ENCODE measurements around the gene FER1L5. TPM values are rescaled to one million over a fixed set of nuclear protein-coding genes. Genes with fewer than 3 reads are reported as not detected.

The FER1L5 gene
- not detected in 2 replicates for total RNA-seq

- peaks cover 3% of the 10 kb centered on the region for H3K27me3 Mint-ChIP-seq (ENCODE audit: low read depth)
- H3K27ac Mint-ChIP-seq, result no peak within 1 kb of the TSS
- no peaks in the 10 kb centered on the region for H3K4me1 Mint-ChIP-seq (ENCODE audit: low read depth)
- H3K4me3 Mint-ChIP-seq (ENCODE audit: low read depth), result no peak within 1 kb of the TSS
- no peaks in the 10 kb centered on the region for H3K9me3 Mint-ChIP-seq
- DNase-seq (ENCODE audit: low spot score), result no peak
- H3K36me3 Mint-ChIP-seq (ENCODE audit: low read depth), result peaks cover under 1% of the 10 kb centered on the region
- intact Hi-C loops (cut with micrococcal nuclease), result no loop called here
Observed at GRCh38 chr2:96642564-96643360, at the start of gene FER1L5. FER1L5 (plus strand) TSS chr2:96642764; CDS start chr2:96642837, 73 bp downstream.

DNA sequence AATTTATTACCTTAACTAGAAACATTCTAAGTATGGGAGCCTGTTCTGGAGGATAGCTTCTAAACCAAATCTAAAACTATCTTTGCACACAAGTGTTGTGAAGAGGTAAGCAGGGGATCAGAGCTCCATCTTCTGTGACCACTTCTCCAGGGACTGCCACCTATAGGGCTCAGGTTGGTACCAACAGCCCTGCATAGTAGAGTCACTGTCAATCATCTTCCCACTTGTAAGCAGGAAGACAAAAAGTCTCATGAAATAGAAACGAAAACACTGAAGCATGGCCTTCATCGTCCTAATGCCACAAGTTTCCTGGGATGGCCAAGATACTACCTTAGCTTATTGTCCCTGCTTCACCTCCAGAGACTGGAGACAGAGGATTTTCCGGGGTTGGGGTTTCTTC is 48.3 kb upstream of the FER1L5 start:
- peak overlapping the region; percentile 94 for H3K27ac Mint-ChIP-seq
- H3K4me3 Mint-ChIP-seq (ENCODE audit: low read depth), result no peak overlapping the region
- no peaks in the 10 kb centered on the region for H3K27me3 Mint-ChIP-seq (ENCODE audit: low read depth)
- intact Hi-C loops (cut with micrococcal nuclease), result loop anchor here (2.0 to 10.0 kb wide), 2 partner anchors 43 to 249 kb away; no protein-coding TSS in a partner anchor
- DNase-seq (ENCODE audit: low spot score), result no peak
- H3K36me3 Mint-ChIP-seq (ENCODE audit: low read depth), result peaks cover 80% of the 10 kb centered on the region
- no peaks in the 10 kb centered on the region for H3K9me3 Mint-ChIP-seq
- peaks cover 48% of the 10 kb centered on the region for H3K4me1 Mint-ChIP-seq (ENCODE audit: low read depth)

GRCh38 chr2:96594691-96595152 is 47.8 kb upstream of the FER1L5 start:
- H3K4me1 Mint-ChIP-seq (ENCODE audit: low read depth), result peaks cover 46% of the 10 kb centered on the region
- H3K4me3 Mint-ChIP-seq (ENCODE audit: low read depth), result peak overlapping the region; percentile 15
- peak; percentile 35 for DNase-seq (ENCODE audit: low spot score)
- no peaks in the 10 kb centered on the region for H3K9me3 Mint-ChIP-seq
- intact Hi-C loops (cut with micrococcal nuclease), result loop anchor here (2.0 to 10.0 kb wide), 2 partner anchors 42 to 250 kb away; no protein-coding TSS in a partner anchor
- H3K27ac Mint-ChIP-seq, result peak overlapping the region; percentile 94
- peaks cover 80% of the 10 kb centered on the region for H3K36me3 Mint-ChIP-seq (ENCODE audit: low read depth)
- no peaks in the 10 kb centered on the region for H3K27me3 Mint-ChIP-seq (ENCODE audit: low read depth)

GRCh38 chr2:96596596-96596995 is 46.0 kb upstream of the FER1L5 start:
- Mint-ChIP-seq H3K27ac (no peak overlapping the region), H3K9me3 (no peaks in the 10 kb centered on the region), H3K4me3 (ENCODE audit: low read depth) (no peak overlapping the region), H3K4me1 (ENCODE audit: low read depth) (peaks cover 57% of the 10 kb centered on the region), H3K27me3 (ENCODE audit: low read depth) (no peaks in the 10 kb centered on the region), H3K36me3 (ENCODE audit: low read depth) (peaks cover 92% of the 10 kb centered on the region)
- DNase-seq (ENCODE audit: low spot score), result no peak
- intact Hi-C loops (cut with micrococcal nuclease), result loop anchor here (10.0 kb wide), 1 partner anchor 252 kb away; no protein-coding TSS in a partner anchor

DNA sequence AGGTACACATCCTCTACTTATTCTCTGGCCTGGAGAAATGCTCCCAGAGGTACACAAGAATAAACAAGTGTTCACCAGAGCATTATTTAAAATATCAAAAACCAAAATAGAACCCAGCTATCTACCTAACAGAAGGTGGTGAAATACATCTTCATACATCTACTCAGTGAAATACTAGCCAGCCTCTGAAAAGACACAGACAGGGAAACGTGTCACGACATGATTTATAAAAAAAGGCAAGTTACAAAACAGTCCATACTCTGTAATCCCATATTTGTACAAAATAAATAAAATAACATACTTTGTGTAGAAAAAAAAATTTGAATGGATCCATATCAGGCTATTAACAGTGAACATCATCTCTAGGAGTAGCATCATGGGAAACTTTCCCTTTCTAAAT is 42.6 kb upstream of the FER1L5 start:
- Mint-ChIP-seq H3K4me3 (ENCODE audit: low read depth) (no peak overlapping the region), H3K36me3 (ENCODE audit: low read depth) (peaks cover 85% of the 10 kb centered on the region), H3K9me3 (no peaks in the 10 kb centered on the region), H3K4me1 (ENCODE audit: low read depth) (peaks cover 39% of the 10 kb centered on the region), H3K27ac (no peak overlapping the region), H3K27me3 (ENCODE audit: low read depth) (no peaks in the 10 kb centered on the region)
- intact Hi-C loops (cut with micrococcal nuclease), result loop anchor here (2.0 to 10.0 kb wide), 4 partner anchors 63 to 277 kb away; partner anchors contain the start of genes ARID5A and CNNM3
- no peak for DNase-seq (ENCODE audit: low spot score)

DNA sequence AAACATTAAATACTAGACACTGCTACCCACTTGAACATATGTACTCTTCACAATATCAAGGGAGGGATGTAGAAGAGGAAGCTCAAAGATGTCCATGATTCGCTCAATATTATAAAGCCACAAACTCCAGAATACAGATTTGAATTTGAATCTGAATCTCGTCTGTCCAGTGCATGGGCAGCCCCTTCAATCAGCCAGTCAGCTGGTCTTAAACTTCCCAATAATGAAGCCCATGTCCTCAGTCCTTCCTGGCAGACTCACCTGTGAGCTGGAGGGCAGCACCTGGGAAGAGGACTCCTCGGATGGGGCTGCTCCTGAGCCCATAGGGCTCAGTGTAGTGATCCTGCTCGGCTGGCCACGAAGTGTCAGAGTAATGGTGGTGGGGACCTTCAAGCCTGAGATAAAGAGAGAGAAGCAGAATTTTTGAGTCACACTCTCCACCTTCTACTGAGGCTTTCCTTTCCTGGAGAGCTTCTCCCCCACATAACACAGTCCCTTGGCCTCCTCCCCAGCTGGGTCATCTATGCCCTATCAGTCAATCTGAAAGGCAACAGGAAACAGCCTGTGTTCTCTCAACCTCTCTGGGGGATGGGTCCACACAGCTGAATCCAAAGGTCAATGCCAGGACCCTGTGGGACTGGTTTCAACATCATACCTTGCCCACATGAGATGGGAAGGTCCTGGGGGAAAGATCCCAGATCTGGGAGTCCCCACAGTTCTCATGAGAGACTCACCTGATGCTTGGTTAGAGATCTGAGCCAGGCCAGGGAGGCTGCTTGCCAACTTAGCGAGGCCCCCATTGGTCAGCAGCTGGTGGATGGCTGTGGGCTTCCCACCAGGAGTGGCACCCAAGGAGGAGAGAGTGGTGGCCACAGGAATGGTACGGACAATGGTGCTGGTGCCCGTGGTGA is 40.9 kb upstream of the FER1L5 start:
- H3K27ac Mint-ChIP-seq, result peak overlapping the region; percentile 82
- H3K36me3 Mint-ChIP-seq (ENCODE audit: low read depth), result peaks cover 86% of the 10 kb centered on the region
- no peaks in the 10 kb centered on the region for H3K9me3 Mint-ChIP-seq
- intact Hi-C loops (cut with micrococcal nuclease), result loop anchor here (2.0 to 5.0 kb wide), 3 partner anchors 64 to 279 kb away; partner anchors contain the start of genes ARID5A and CNNM3
- H3K4me1 Mint-ChIP-seq (ENCODE audit: low read depth), result peaks cover 31% of the 10 kb centered on the region
- no peak for DNase-seq (ENCODE audit: low spot score)
- peak overlapping the region; percentile 51 for H3K4me3 Mint-ChIP-seq (ENCODE audit: low read depth)
- H3K27me3 Mint-ChIP-seq (ENCODE audit: low read depth), result no peaks in the 10 kb centered on the region

DNA sequence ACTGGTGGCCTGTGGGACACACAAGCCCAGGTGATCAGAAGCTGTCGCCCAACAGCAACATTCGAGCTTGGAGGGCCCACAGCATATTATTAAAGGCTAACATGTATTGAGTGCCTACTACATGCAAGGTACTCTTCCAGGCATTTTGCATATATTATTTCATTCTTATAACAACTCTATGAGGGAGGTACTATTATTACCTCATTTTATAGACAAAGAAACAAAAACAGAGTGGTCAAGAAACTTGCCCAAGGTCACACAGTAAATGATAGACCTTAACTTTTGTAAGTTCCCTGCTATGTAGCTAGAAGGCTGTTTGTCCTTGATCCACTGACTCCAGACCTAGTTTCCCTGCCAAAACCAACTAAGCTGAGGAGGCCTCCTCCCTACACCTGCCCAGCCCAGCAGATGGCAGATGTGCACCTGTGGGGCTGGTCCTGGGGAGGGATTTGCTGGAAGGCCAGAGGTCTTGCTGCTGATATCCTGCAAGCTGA is 40.2 kb upstream of the FER1L5 start:
- peaks cover 30% of the 10 kb centered on the region for H3K4me1 Mint-ChIP-seq (ENCODE audit: low read depth)
- no peak for DNase-seq (ENCODE audit: low spot score)
- H3K36me3 Mint-ChIP-seq (ENCODE audit: low read depth), result peaks cover 86% of the 10 kb centered on the region
- H3K27me3 Mint-ChIP-seq (ENCODE audit: low read depth), result no peaks in the 10 kb centered on the region
- H3K9me3 Mint-ChIP-seq, result no peaks in the 10 kb centered on the region
- intact Hi-C loops (cut with micrococcal nuclease), result loop anchor here (5.0 kb wide), 2 partner anchors 65 to 215 kb away; partner anchors contain the start of genes ARID5A and CNNM3
- no peak overlapping the region for H3K27ac Mint-ChIP-seq
- H3K4me3 Mint-ChIP-seq (ENCODE audit: low read depth), result no peak overlapping the region

DNA sequence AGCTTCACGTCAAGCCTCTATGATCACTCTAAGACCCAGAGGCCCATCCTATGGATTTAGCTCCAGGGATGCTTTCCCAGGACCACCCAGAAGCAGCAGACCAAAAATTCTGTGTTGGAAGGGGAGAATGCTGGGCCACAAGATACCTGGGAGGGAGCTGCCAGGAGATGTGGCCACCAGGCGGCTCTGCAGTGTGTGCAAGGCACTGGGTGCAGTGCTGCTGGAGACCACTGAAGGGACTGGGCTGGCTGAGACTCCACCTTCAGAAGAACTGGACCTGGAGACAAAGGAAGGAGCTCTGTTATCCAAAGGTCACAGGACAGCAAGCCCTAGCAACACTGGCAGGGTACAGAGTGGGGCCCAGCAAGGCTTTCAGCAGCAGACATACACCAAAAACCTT is 38.5 kb upstream of the FER1L5 start:
- Mint-ChIP-seq H3K4me1 (ENCODE audit: low read depth) (peaks cover 30% of the 10 kb centered on the region), H3K36me3 (ENCODE audit: low read depth) (peaks cover 89% of the 10 kb centered on the region), H3K27ac (no peak overlapping the region), H3K9me3 (no peaks in the 10 kb centered on the region), H3K4me3 (ENCODE audit: low read depth) (no peak overlapping the region), H3K27me3 (ENCODE audit: low read depth) (no peaks in the 10 kb centered on the region)
- intact Hi-C loops (cut with micrococcal nuclease), result loop anchor here (5.0 kb wide), 2 partner anchors 67 to 213 kb away; partner anchors contain the start of genes ARID5A and CNNM3
- no peak for DNase-seq (ENCODE audit: low spot score)

GRCh38 chr2:96608469-96609455 is 33.8 kb upstream of the FER1L5 start:
- H3K27ac Mint-ChIP-seq, result peak overlapping the region; percentile 38
- H3K9me3 Mint-ChIP-seq, result no peaks in the 10 kb centered on the region
- intact Hi-C loops (cut with micrococcal nuclease), result no loop called here
- no peaks in the 10 kb centered on the region for H3K27me3 Mint-ChIP-seq (ENCODE audit: low read depth)
- no peak overlapping the region for H3K4me3 Mint-ChIP-seq (ENCODE audit: low read depth)
- DNase-seq (ENCODE audit: low spot score), result no peak
- peaks cover 7% of the 10 kb centered on the region for H3K4me1 Mint-ChIP-seq (ENCODE audit: low read depth)
- peaks cover 88% of the 10 kb centered on the region for H3K36me3 Mint-ChIP-seq (ENCODE audit: low read depth)

- Mint-ChIP-seq H3K27ac (peak overlapping the region; percentile 18), H3K4me1 (ENCODE audit: low read depth) (peaks cover 30% of the 10 kb centered on the region), H3K27me3 (ENCODE audit: low read depth) (no peaks in the 10 kb centered on the region), H3K36me3 (ENCODE audit: low read depth) (peaks cover 58% of the 10 kb centered on the region), H3K9me3 (no peaks in the 10 kb centered on the region), H3K4me3 (ENCODE audit: low read depth) (no peak overlapping the region)
- no peak for DNase-seq (ENCODE audit: low spot score)
- intact Hi-C loops (cut with micrococcal nuclease), result loop anchor here (2.0 kb wide), 1 partner anchor 21 kb away; no protein-coding TSS in a partner anchor
Observed at GRCh38 chr2:96616128-96616527, 26.4 kb upstream of the FER1L5 start.

DNA sequence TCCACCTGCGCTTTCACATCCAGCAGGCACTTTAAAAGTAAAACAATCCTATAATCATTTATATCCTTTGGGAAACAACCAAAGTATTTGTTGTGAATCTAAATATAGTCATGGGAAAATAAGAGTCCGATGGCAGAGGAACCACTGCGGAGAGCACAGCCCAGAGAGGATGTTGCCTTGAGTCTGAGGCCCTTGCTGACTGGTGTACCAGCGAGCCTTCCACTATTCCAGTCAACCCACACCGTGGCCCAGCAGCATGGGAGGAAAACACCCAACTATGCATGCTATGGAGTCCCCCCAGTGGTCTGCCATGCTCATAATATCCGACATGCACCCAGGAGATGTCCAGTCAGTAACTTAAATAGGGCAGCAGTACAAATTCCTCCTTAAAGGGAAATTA is 26.0 kb upstream of the FER1L5 start:
- Mint-ChIP-seq H3K4me3 (ENCODE audit: low read depth) (no peak overlapping the region), H3K36me3 (ENCODE audit: low read depth) (peaks cover 54% of the 10 kb centered on the region), H3K27me3 (ENCODE audit: low read depth) (no peaks in the 10 kb centered on the region), H3K4me1 (ENCODE audit: low read depth) (peaks cover 30% of the 10 kb centered on the region), H3K27ac (peak overlapping the region; percentile 85), H3K9me3 (no peaks in the 10 kb centered on the region)
- no peak for DNase-seq (ENCODE audit: low spot score)
- intact Hi-C loops (cut with micrococcal nuclease), result loop anchor here (2.0 kb wide), 1 partner anchor 20 kb away; no protein-coding TSS in a partner anchor

All from activated T-helper 2 cell treated with anti-CD3 and anti-CD28 coated beads, Interferon-gamma antibody, Interleukin-2, Interleukin-4, amounts not matched to agents 10 μg/mL and 5 μg/mL and 100 μg/mL, durations not matched to agents 14 hours and 24 hours and 36 hours (primary cell).